Prostate gland (tissue), 2 donors: Measurements from ENCODE around the gene TEN1. TPM values are rescaled to one million over a fixed set of nuclear protein-coding genes. Genes with fewer than 3 reads are reported as not detected.

ENCODE experiments used
- DNase-seq: peaks from one replicate; pipeline ENCODE4 v3.0.0-alpha.2; 2019; ENCODE audit warnings: low spot score
- H3K27ac ChIP-seq, 2 donors: fragments of 200-600 bp; sonication (generic); 2 replicates each; pipeline ENCODE4 v1.5.1; 2017 to 2019
- H3K27me3 ChIP-seq: fragments of 200-600 bp; sonication (generic); replicated peaks from 2 replicates; pipeline ENCODE4 v1.5.1; 2019; ENCODE audit not compliant: insufficient read depth
- H3K36me3 ChIP-seq, 2 donors: fragments of 200-600 bp; sonication (generic); 1 replicate in 1 of 2; 2 replicates in 1 of 2; pipeline versions ENCODE4 v1.5.1 to v1.8.1; 2017 to 2019
- H3K4me1 ChIP-seq: fragments of 200-600 bp; sonication (generic); replicated peaks from 2 replicates; pipeline ENCODE4 v1.5.1; 2019
- H3K4me3 ChIP-seq, 2 donors: fragments of 200-600 bp; sonication (generic); 2 replicates each; pipeline ENCODE4 v1.5.1; 2017 to 2019
- H3K9me3 ChIP-seq: fragments of 200-600 bp; sonication (generic); 2 replicates; pipeline ENCODE4 v1.5.1; 2017
- CTCF ChIP-seq, 4 experiments: fragments of 200-600 bp in 2 of 4; fragments of 450-650 bp in 2 of 4; sonication (generic) in 2 of 4; IDR thresholded peaks; 1 replicate in 3 of 4; 2 replicates in 1 of 4; pipeline ENCODE4 v1.5.1; 2016 to 2019; ENCODE audit warnings: antibody characterized with exemption in 4 of 4, mild to moderate bottlenecking in 2 of 4, moderate library complexity in 2 of 4
- POLR2A ChIP-seq: fragments of 450-650 bp; IDR thresholded peaks from one replicate; pipeline ENCODE4 v1.6.1; 2016; ENCODE audit warnings: antibody characterized with exemption, mild to moderate bottlenecking
- POLR2AphosphoS5 ChIP-seq: sonication (generic); formaldehyde crosslinking; IDR thresholded peaks from one replicate; pipeline ENCODE4 v1.6.1; 2017; ENCODE audit warnings: antibody characterized with exemption
- WGBS: methylation state at CpG from one replicate; pipeline ENCODE4 v1.1.5; 2018; 5-methylcytosine and 5-hydroxymethylcytosine counted together
- intact Hi-C: fragments of 100-400 bp; cut with DNase I; formaldehyde crosslinking; loops from one replicate; pipeline ENCODE4 v1.14.2; 2022
- total RNA-seq, 2 donors: library from RNA; depleted of rRNA; stranded (reverse); fragments of >200 nt; gene quantifications; one replicate each; pipeline ENCODE4 v1.1.0, GENCODE V29; 2016

TEN1 gene
- total RNA-seq, 2 donors from 2014 or later = 20.9 to 25.1 TPM

GRCh38 chr17:76005263-76006149, 26.5 kb downstream of the TEN1 start:
- H3K9me3 ChIP-seq = no peaks in the 10 kb centered on the region
- no peaks in the 10 kb centered on the region for H3K27me3 ChIP-seq
- H3K36me3 ChIP-seq = no peaks in the 10 kb centered on the region
- H3K4me1 ChIP-seq = peaks cover 10% of the 10 kb centered on the region
- DNase-seq = peak; percentile 72
- no peak overlapping the region for H3K4me3 ChIP-seq
- intact Hi-C loops = loop anchor here (2.0 kb wide), 1 partner anchor 101 kb away; the partner anchor contains the start of gene MRPL38
- WGBS = 38% methylated on average over 16 of the region's 16 CpGs
- no peak for TF ChIP-seq POLR2A
- peak; percentile 32 to 88 (median 84) for TF ChIP-seq CTCF (IDR thresholded peaks at IDR 0.05)
- peak; percentile 59 for TF ChIP-seq POLR2AphosphoS5
- H3K27ac ChIP-seq = peak overlapping the region in 1 of 2 donors; percentile 71

- 87% methylated on average over 39 of the region's 39 CpGs for WGBS
- Histone ChIP-seq H3K36me3 (no peaks in the 10 kb centered on the region), H3K9me3 (no peaks in the 10 kb centered on the region), H3K27me3 (no peaks in the 10 kb centered on the region), H3K4me1 (peaks cover 5% of the 10 kb centered on the region), H3K4me3 (no peak overlapping the region), H3K27ac (no peak overlapping the region)
- no peak for DNase-seq
- TF ChIP-seq POLR2AphosphoS5 (no peak), CTCF (IDR thresholded peaks at IDR 0.05) (no peak), POLR2A (no peak)
- intact Hi-C loops = no loop called here
Observed at GRCh38 chr17:76007131-76007849, 28.2 kb downstream of the TEN1 start.

- Histone ChIP-seq H3K27me3 (no peaks in the 10 kb centered on the region), H3K36me3 (no peaks in the 10 kb centered on the region), H3K27ac (no peak overlapping the region), H3K4me1 (peaks cover 5% of the 10 kb centered on the region), H3K4me3 (no peak overlapping the region), H3K9me3 (no peaks in the 10 kb centered on the region)
- WGBS = 78% methylated on average over 16 of the region's 16 CpGs
- TF ChIP-seq POLR2A (no peak), CTCF (IDR thresholded peaks at IDR 0.05) (no peak), POLR2AphosphoS5 (no peak)
- intact Hi-C loops = no loop called here
- DNase-seq = no peak
Observed at GRCh38 chr17:76007850-76008165, 28.8 kb downstream of the TEN1 start.

GRCh38 chr17:76008208-76008607, 29.2 kb downstream of the TEN1 start:
- WGBS = 96% methylated on average over 36 of the region's 36 CpGs
- H3K27ac ChIP-seq = no peak overlapping the region
- no peaks in the 10 kb centered on the region for H3K9me3 ChIP-seq
- TF ChIP-seq POLR2A = no peak
- no peak for TF ChIP-seq POLR2AphosphoS5
- TF ChIP-seq CTCF (IDR thresholded peaks at IDR 0.05) = no peak
- H3K27me3 ChIP-seq = no peaks in the 10 kb centered on the region
- no peak for DNase-seq
- intact Hi-C loops = no loop called here
- H3K36me3 ChIP-seq = no peaks in the 10 kb centered on the region
- H3K4me3 ChIP-seq = no peak overlapping the region
- H3K4me1 ChIP-seq = peaks cover under 1% of the 10 kb centered on the region
